GM12878 (cell line): ENCODE results near the gene RRN3. TPM values are rescaled to one million over a fixed set of nuclear protein-coding genes. Genes with fewer than 3 reads are reported as not detected.
"Not testable (repeated sequence)": the region's sequence is repeated elsewhere in the genome, so short reads cannot be mapped to it uniquely, and the experiment has no call there.

ENCODE experiments used
- ATAC-seq: fragments of 200-7000 bp; cut with Tn5 transposase; 3 replicates; pipeline ENCODE4 v1.9.1; 2020; ENCODE audit warnings: mild to moderate bottlenecking, moderate library complexity
- BruUV-seq: library from RNA; stranded (reverse); fragments of 400-500 nt; replicated peaks from 2 replicates; lab custom pipeline; 2021; lab: Mats Ljungman, UMichigan
- CTCF ChIA-PET: fragments of 300-600 bp; sonication (Branson Sonifier 250); formaldehyde crosslinking; extraction: SDS; loops from one replicate; lab custom pipeline; 2021; ENCODE audit warnings: inconsistent platforms; lab: Yijun Ruan, JAX
- POLR2A ChIA-PET: fragments of 350-600 bp; formaldehyde crosslinking; extraction: SDS; loops from one replicate; lab custom pipeline; 2021; ENCODE audit warnings: inconsistent platforms; lab: Charles Lee
- RAD21 ChIA-PET: fragments of 300-600 bp; sonication (Branson Sonifier 250); formaldehyde crosslinking; loops from one replicate; lab custom pipeline; 2023; ENCODE audit warnings: antibody characterized with exemption; ENCODE audit not compliant: unreplicated experiment; lab: Charles Lee
- SMC1A ChIA-PET: fragments of 300-600 bp; sonication (Branson Sonifier 250); formaldehyde crosslinking; loops from one replicate; lab custom pipeline; 2023; ENCODE audit not compliant: unreplicated experiment, uncharacterized antibody; lab: Charles Lee
- DNase-seq: peaks from one replicate; pipeline ENCODE4 v3.0.0-alpha.2; 2011; ENCODE audit warnings: low read depth, low spot score
- FAIRE-seq: peaks from 3 replicates; lab custom pipeline; 2011; peaks lifted over from hg19 to GRCh38; lab: Jason Lieb, UNC
- H2AFZ ChIP-seq: 2 replicates; pipeline ENCODE4 v1.6.0; 2011; ENCODE audit warnings: low read depth, low read length, control low read depth; ENCODE audit not compliant: control insufficient read depth
- H3K27ac ChIP-seq: 2 replicates; pipeline ENCODE4 v1.5.1; 2011; ENCODE audit warnings: control low read depth; ENCODE audit not compliant: control insufficient read depth, insufficient read depth
- H3K27me3 ChIP-seq, 2 experiments: replicated peaks in 1 of 2; 2 replicates each; pipeline versions ENCODE4 v1.6.0 to v1.6.1; 2011; ENCODE audit warnings: low read length in 1 of 2; ENCODE audit not compliant: control insufficient read depth in 2 of 2, insufficient read depth in 2 of 2
- H3K36me3 ChIP-seq, 2 experiments: 2 replicates each; pipeline ENCODE4 v1.5.1; 2011; ENCODE audit warnings: low read length in 1 of 2; ENCODE audit not compliant: control insufficient read depth in 2 of 2, insufficient read depth in 2 of 2
- H3K4me1 ChIP-seq: 2 replicates; pipeline ENCODE4 v1.6.1; 2011; ENCODE audit warnings: mild to moderate bottlenecking, low read length, moderate library complexity, mixed read lengths; ENCODE audit not compliant: control insufficient read depth, insufficient read depth
- H3K4me2 ChIP-seq: 2 replicates; pipeline ENCODE4 v1.6.0; 2011; ENCODE audit warnings: control low read depth; ENCODE audit not compliant: control insufficient read depth, insufficient read depth
- H3K4me3 ChIP-seq: fragments of 200-600 bp; sonication (generic); 2 replicates; pipeline ENCODE4 v1.5.1; 2016
- H3K79me2 ChIP-seq: 2 replicates; pipeline ENCODE4 v1.6.0; 2011; ENCODE audit warnings: low read length; ENCODE audit not compliant: control insufficient read depth, insufficient read depth
- H3K9ac ChIP-seq: 2 replicates; pipeline ENCODE4 v1.8.0; 2011; ENCODE audit warnings: low read length, control low read depth, mixed read lengths; ENCODE audit not compliant: control insufficient read depth, insufficient read depth
- H3K9me3 ChIP-seq: replicated peaks from 3 replicates; pipeline ENCODE4 v1.5.1; 2011; ENCODE audit warnings: mild to moderate bottlenecking, low read length; ENCODE audit not compliant: control insufficient read depth, insufficient read depth
- H4K20me1 ChIP-seq: 2 replicates; pipeline ENCODE4 v1.6.0; 2011; ENCODE audit not compliant: control insufficient read depth, insufficient read depth
- MTA2 ChIP-seq: fragments of 450-650 bp; IDR thresholded peaks from 2 replicates; pipeline ENCODE4 v1.6.1; 2016; ENCODE audit warnings: low read depth, mild to moderate bottlenecking, moderate library complexity
- RBBP5 ChIP-seq: fragments of 200-600 bp; sonication (generic); conservative IDR thresholded peaks from 2 replicates; pipeline ENCODE4 v1.6.1; 2016
- WGBS: methylation state at CpG from one replicate; pipeline ENCODE4 v1.1.6; 2016; ENCODE audit warnings: low lambda C conversion rate; ENCODE audit not compliant: insufficient replicate concordance, insufficient coverage; ENCODE audit errors: missing lambda C conversion rate; 5-methylcytosine and 5-hydroxymethylcytosine counted together
- in situ Hi-C: fragments of 300-500 bp; cut with MboI; formaldehyde crosslinking; loops from 9 replicates; pipeline ENCODE4 v1.14.3; 2018; ENCODE audit warnings: mixed read lengths
- intact Hi-C: fragments of 100-400 bp; cut with micrococcal nuclease; formaldehyde crosslinking; loops from one replicate; pipeline ENCODE4 v1.14.2; 2022; ENCODE audit not compliant: unreplicated experiment
- polyA plus RNA-seq, 11 experiments: library from polyadenylated mRNA; depleted of rRNA in 4 of 11; unstranded in 6 of 11; stranded (reverse) in 5 of 11; fragments of >200 nt; fragmentation: Nextera tagmentation in 4 of 11; fragmentation: Illumina TruSeq in 1 of 11; extraction: Ambion mirVana in 4 of 11; extraction: Trizol in 1 of 11; gene quantifications; 1 replicate in 1 of 11; 2 replicates in 10 of 11; pipeline versions ENCODE4 v1.2.1 to v1.2.3, GENCODE V29; 2011 to 2016; ENCODE audit warnings: inconsistent platforms in 2 of 11, missing spikeins in 2 of 11, low read depth in 1 of 11
- total RNA-seq, 4 experiments: library from RNA; depleted of rRNA in 3 of 4; stranded (reverse); fragments of >200 nt in 3 of 4; fragmentation: Illumina TruSeq in 1 of 4; extraction: Trizol in 1 of 4; gene quantifications; 2 replicates each; pipeline versions ENCODE4 v1.2.1 to v1.2.3, GENCODE V29; 2013 to 2021

The RRN3 gene
- total and polyA plus RNA-seq, 10 of the 15 experiments (the other 5 are each of a cell fraction or from before 2014, with no cell fraction given) = 21.9 to 55.5 (median 33.2) TPM

GRCh38 chr16:15051387-15051951, 42.6 kb downstream of the RRN3 start:
- intact Hi-C loops = no loop called here
- H3K9ac ChIP-seq = no peak overlapping the region
- no peaks in the 10 kb centered on the region; the same call in 1 of the 2 replicates for H3K4me1 ChIP-seq
- TF ChIP-seq RBBP5 (no peak), MTA2 (no peak)
- ChIA-PET POLR2A (interaction anchor here (1.4 kb wide), 1 partner anchor 12 kb away, joined by 4 read pairs; no protein-coding TSS in a partner anchor), SMC1A (interaction anchor here (0.6 kb wide), 2 partner anchors 8 to 455 kb away, joined by 3 read pairs; no protein-coding TSS in a partner anchor), CTCF (interaction anchor here (1.8 to 2.6 kb wide), 2 partner anchors 17 to 21 kb away, joined by 4 to 7 read pairs; no protein-coding TSS in a partner anchor), RAD21 (no interaction called here)
- no peak for FAIRE-seq
- no peak overlapping the region for H3K4me3 ChIP-seq
- WGBS = 97% methylated on average over 9 of the region's 9 CpGs
- BruUV-seq = no TSS peak
- no peak overlapping the region for H3K4me2 ChIP-seq
- H4K20me1 ChIP-seq = no peaks in the 10 kb centered on the region; the same call in 1 of the 2 replicates
- H3K9me3 ChIP-seq = no peaks in the 10 kb centered on the region
- H3K36me3 ChIP-seq = peaks cover 3 to 10% of the 10 kb centered on the region in 2 experiments; a peak in 3 of 4 replicates
- in situ Hi-C loops = no loop called here
- no peak for ATAC-seq
- H3K79me2 ChIP-seq = peaks cover 12% of the 10 kb centered on the region
- no peak for DNase-seq
- no peak overlapping the region for H2AFZ ChIP-seq
- H3K27me3 ChIP-seq = no peaks in the 10 kb centered on the region
- no peak overlapping the region for H3K27ac ChIP-seq

- ATAC-seq, H3K4me2 ChIP-seq, H3K27ac ChIP-seq, H4K20me1 ChIP-seq, RAD21 ChIA-PET, H3K4me3 ChIP-seq, H3K9me3 ChIP-seq, H3K27me3 ChIP-seq, H2AFZ ChIP-seq, intact Hi-C loops, POLR2A ChIA-PET, DNase-seq, BruUV-seq, H3K4me1 ChIP-seq, in situ Hi-C loops, FAIRE-seq, H3K9ac ChIP-seq, SMC1A ChIA-PET: not testable (repeated sequence)
- WGBS = 80% methylated on average over 1 of the region's 1 CpG
- Histone ChIP-seq H3K79me2 (peaks cover 12% of the 10 kb centered on the region), H3K36me3 (peaks cover 3 to 15% of the 10 kb centered on the region in 2 experiments)
- CTCF ChIA-PET = interaction anchor here (0.6 to 2.6 kb wide), 3 partner anchors 18 to 22 kb away, joined by 4 to 7 read pairs (median 4); no protein-coding TSS in a partner anchor
Measured at GRCh38 chr16:15050440-15050839, 43.6 kb downstream of the RRN3 start.
